Stomach smooth muscle (tissue), 2 donors: ENCODE data around the gene ZNF823.
"Not testable (repeated sequence)": the region's sequence is repeated elsewhere in the genome, so short reads cannot be mapped to it uniquely, and the experiment has no call there.

Experiments used
- H3K27ac ChIP-seq: one replicate; pipeline ENCODE4 v1.7.0; 2013; ENCODE audit warnings: mild to moderate bottlenecking, low read length, inconsistent platforms
- H3K27me3 ChIP-seq, 2 donors: one replicate each; pipeline ENCODE4 v1.7.0; 2013; ENCODE audit warnings: low read length in 2 of 2; ENCODE audit not compliant: insufficient read depth in 2 of 2, control insufficient read depth in 1 of 2
- H3K36me3 ChIP-seq, 2 donors: one replicate each; pipeline ENCODE4 v1.7.0; 2013; ENCODE audit warnings: low read length in 2 of 2; ENCODE audit not compliant: control insufficient read depth in 2 of 2, insufficient read depth in 2 of 2
- H3K4me1 ChIP-seq: one replicate; pipeline ENCODE4 v1.7.0; 2013; ENCODE audit warnings: low read length; ENCODE audit not compliant: control insufficient read depth, insufficient read depth
- H3K4me3 ChIP-seq, 2 donors: one replicate each; pipeline ENCODE4 v1.7.0; 2013; ENCODE audit warnings: low read length in 2 of 2
- H3K9ac ChIP-seq, 2 donors: one replicate each; pipeline ENCODE4 v1.7.0; 2013; ENCODE audit warnings: low read length in 2 of 2, mild to moderate bottlenecking in 1 of 2
- H3K9me3 ChIP-seq, 2 donors: one replicate each; pipeline ENCODE4 v1.7.0; 2013; ENCODE audit warnings: low read length in 2 of 2; ENCODE audit not compliant: control insufficient read depth in 2 of 2
- donor health status: healthy.
- donor health status: Pancreatic carcinoma.

Gene ZNF823

GRCh38 chr19:11738746-11739620 lies at the start of gene ZNF823:
TSS of gene ZNF823 (minus strand) at chr19:11738946. CDS start at chr19:11738819, 127 bp downstream.
- Histone ChIP-seq H3K27ac (peak within 1 kb of the TSS; percentile 80), H3K27me3 (no peaks in the 10 kb centered on the region), H3K9me3 (no peaks in the 10 kb centered on the region), H3K36me3 (no peaks in the 10 kb centered on the region), H3K4me3 (peak within 1 kb of the TSS; percentile 86 to 92), H3K4me1 (peaks cover 13% of the 10 kb centered on the region), H3K9ac (peak within 1 kb of the TSS; percentile 78 to 84)

GRCh38 chr19:11787536-11787935 lies 48.8 kb upstream of the ZNF823 start:
- no peak overlapping the region for H3K27ac ChIP-seq
- H3K4me3 ChIP-seq: no peak overlapping the region
- H3K36me3 ChIP-seq: peaks cover 0 to 9% of the 10 kb centered on the region in 2 donors
- no peaks in the 10 kb centered on the region for H3K27me3 ChIP-seq
- H3K4me1 ChIP-seq: no peaks in the 10 kb centered on the region
- H3K9ac ChIP-seq: no peak overlapping the region
- H3K9me3 ChIP-seq: peaks cover under 1 to 19% of the 10 kb centered on the region in 2 donors

- Histone ChIP-seq H3K27ac (no peak overlapping the region), H3K36me3 (peaks cover 19 to 32% of the 10 kb centered on the region in 2 donors), H3K27me3 (no peaks in the 10 kb centered on the region), H3K4me1 (no peaks in the 10 kb centered on the region), H3K9me3 (peaks cover 21 to 31% of the 10 kb centered on the region in 2 donors), H3K9ac (no peak overlapping the region), H3K4me3 (no peak overlapping the region)
These were observed 45.6 kb upstream of the ZNF823 start for GRCh38 chr19:11784356-11784755.

GRCh38 chr19:11783767-11784166 lies 45.0 kb upstream of the ZNF823 start:
- no peak overlapping the region for H3K4me3 ChIP-seq
- no peaks in the 10 kb centered on the region for H3K4me1 ChIP-seq
- peaks cover 21 to 31% of the 10 kb centered on the region in 2 donors for H3K9me3 ChIP-seq
- no peak overlapping the region for H3K9ac ChIP-seq
- H3K27ac ChIP-seq: no peak overlapping the region
- H3K36me3 ChIP-seq: peaks cover 21 to 37% of the 10 kb centered on the region in 2 donors
- no peaks in the 10 kb centered on the region for H3K27me3 ChIP-seq

GRCh38 chr19:11781295-11782057 lies 42.7 kb upstream of the ZNF823 start:
- no peaks in the 10 kb centered on the region for H3K27me3 ChIP-seq
- peaks cover 21 to 28% of the 10 kb centered on the region in 2 donors for H3K9me3 ChIP-seq
- H3K4me1 ChIP-seq: no peaks in the 10 kb centered on the region
- peaks cover 32 to 51% of the 10 kb centered on the region in 2 donors for H3K36me3 ChIP-seq
- no peak overlapping the region for H3K9ac ChIP-seq
- H3K4me3 ChIP-seq: peak overlapping the region in 1 of 2 donors; percentile 24
- no peak overlapping the region for H3K27ac ChIP-seq

GRCh38 chr19:11780431-11781020 lies 41.8 kb upstream of the ZNF823 start:
- H3K9me3 ChIP-seq: peaks cover 21 to 25% of the 10 kb centered on the region in 2 donors

GRCh38 chr19:11776669-11777068 lies 37.9 kb upstream of the ZNF823 start:
- H3K36me3 ChIP-seq: peaks cover 32 to 39% of the 10 kb centered on the region in 2 donors
- not testable (repeated sequence) for H3K27me3 ChIP-seq, H3K4me1 ChIP-seq, H3K27ac ChIP-seq, H3K9ac ChIP-seq, H3K4me3 ChIP-seq
- H3K9me3 ChIP-seq: peaks cover 14 to 19% of the 10 kb centered on the region in 2 donors

More at GRCh38 chr19:11780431-11781020, 41.8 kb upstream of the ZNF823 start:
- Histone ChIP-seq H3K9ac (no peak overlapping the region), H3K27me3 (no peaks in the 10 kb centered on the region), H3K4me1 (no peaks in the 10 kb centered on the region), H3K27ac (no peak overlapping the region), H3K36me3 (peaks cover 32 to 51% of the 10 kb centered on the region in 2 donors), H3K4me3 (peak overlapping the region in 1 of 2 donors; percentile 24)

GRCh38 chr19:11771520-11771919 lies 32.8 kb upstream of the ZNF823 start:
- H3K9me3 ChIP-seq, H3K4me3 ChIP-seq, H3K9ac ChIP-seq, H3K27me3 ChIP-seq, H3K36me3 ChIP-seq, H3K27ac ChIP-seq: not testable (repeated sequence)
- peaks cover 10% of the 10 kb centered on the region for H3K4me1 ChIP-seq

- H3K27ac ChIP-seq: no peak overlapping the region
- H3K9me3 ChIP-seq: peaks cover 0 to 2% of the 10 kb centered on the region in 2 donors
- H3K9ac ChIP-seq: no peak overlapping the region
- H3K4me1 ChIP-seq: peaks cover 12% of the 10 kb centered on the region
- no peaks in the 10 kb centered on the region for H3K27me3 ChIP-seq
- H3K36me3 ChIP-seq: no peaks in the 10 kb centered on the region
- no peak overlapping the region for H3K4me3 ChIP-seq
These were observed 31.2 kb upstream of the ZNF823 start for GRCh38 chr19:11769995-11770394.

- H3K36me3 ChIP-seq: no peaks in the 10 kb centered on the region
- no peaks in the 10 kb centered on the region for H3K27me3 ChIP-seq
- H3K27ac ChIP-seq: peak overlapping the region; percentile 97
- peaks cover 12% of the 10 kb centered on the region for H3K4me1 ChIP-seq
- peak overlapping the region; percentile 86 to 91 for H3K4me3 ChIP-seq
- H3K9ac ChIP-seq: peak overlapping the region; percentile 92 to 96
- no peaks in the 10 kb centered on the region for H3K9me3 ChIP-seq
These were observed 28.9 kb upstream of the ZNF823 start for GRCh38 chr19:11767633-11768133.
